Activated CD4-positive, CD25-positive, alpha-beta regulatory T cell (primary cell): Measurements from ENCODE around the gene ABCB11.
"Not testable (repeated sequence)": the region's sequence is repeated elsewhere in the genome, so short reads cannot be mapped to it uniquely, and the experiment has no call there.

Experiments used
- DNase-seq, 4 experiments: peaks; one replicate each; lab custom pipeline; 2025; lab: John Stamatoyannopoulos, UW

The ABCB11 gene

GRCh38 chr2:169031202-169031601 is at the start of gene ABCB11:
ABCB11 (minus strand) TSS chr2:169031324; CDS start chr2:169018125, 13,199 bp downstream.
- DNase-seq = no peak

DNA sequence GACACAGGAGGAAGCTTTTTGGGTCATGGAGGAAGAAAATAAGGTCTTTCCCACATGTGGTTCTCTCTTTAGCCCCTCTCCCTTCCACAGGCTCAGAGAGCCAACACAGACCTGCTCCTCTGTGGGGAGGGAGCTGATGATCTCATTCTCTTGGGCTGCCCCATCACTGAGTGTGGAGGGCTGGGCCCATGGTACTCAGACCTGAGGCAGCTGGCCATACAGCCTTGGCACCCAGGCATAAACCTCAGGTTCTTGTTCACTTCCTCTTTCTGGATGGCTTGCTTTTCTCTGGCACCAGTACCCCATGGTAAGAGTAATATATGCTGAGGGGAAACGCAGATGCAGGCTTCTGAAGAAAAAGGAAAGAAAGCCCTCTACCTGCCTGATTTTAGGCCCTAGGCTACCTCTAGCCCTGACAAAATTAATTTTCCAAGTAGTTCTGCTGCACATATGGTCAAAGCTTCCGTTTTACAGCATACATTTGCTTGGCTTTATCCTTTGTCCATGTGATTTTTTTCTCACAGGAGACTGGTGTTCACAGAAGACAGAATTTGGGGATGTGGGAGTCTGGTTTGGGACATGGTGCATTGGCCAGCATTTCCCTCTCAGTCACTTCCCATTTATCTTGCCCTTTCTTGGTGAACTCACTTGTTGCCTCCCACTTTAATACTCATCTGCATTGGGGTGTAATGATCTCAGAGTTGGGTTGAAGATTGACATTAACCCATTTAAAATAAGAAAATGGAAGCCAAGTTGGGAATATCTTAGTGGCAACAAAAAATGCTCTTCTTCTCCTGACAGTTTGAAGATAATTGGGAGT is 49.3 kb upstream of the ABCB11 start:
- DNase-seq = no peak

- no peak for DNase-seq
Measured at GRCh38 chr2:169077674-169078240, 46.6 kb upstream of the ABCB11 start.

GRCh38 chr2:169073963-169074751 is 43.0 kb upstream of the ABCB11 start:
- DNase-seq = no peak

DNA sequence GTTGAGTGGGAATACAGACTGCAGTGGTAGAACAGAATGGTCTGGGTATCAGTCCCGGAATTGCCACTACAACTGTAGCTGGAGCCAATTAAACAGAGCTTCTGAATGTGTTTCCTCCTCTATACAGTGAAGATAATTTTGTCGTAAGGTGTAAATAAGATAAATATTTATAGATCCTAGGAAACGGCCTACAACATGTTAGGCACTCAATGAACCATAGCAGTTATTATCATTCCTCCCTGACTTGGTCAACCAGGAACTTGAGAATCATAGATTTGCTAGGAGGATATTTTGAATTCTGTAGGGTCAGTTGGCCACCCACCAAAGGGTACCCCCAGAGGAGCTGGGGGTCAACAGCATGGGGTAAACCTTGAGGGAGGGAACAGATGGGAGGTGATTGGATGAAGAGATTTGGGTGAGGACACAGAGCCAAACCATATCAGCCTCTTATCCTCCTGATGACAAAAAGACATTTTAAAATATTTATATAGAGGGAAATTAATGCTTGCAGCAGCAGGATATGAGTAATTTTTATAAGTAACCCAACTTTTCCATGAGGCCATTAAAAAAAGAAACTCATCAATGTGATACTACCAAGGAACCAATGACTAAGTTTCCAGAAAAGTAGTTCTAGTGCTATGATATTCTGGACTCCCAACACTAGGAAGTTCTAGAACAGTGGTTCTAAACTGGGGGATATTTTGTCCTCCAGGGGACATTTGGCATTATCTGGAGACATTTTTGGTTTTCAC is 42.3 kb upstream of the ABCB11 start:
- no peak for DNase-seq

DNA sequence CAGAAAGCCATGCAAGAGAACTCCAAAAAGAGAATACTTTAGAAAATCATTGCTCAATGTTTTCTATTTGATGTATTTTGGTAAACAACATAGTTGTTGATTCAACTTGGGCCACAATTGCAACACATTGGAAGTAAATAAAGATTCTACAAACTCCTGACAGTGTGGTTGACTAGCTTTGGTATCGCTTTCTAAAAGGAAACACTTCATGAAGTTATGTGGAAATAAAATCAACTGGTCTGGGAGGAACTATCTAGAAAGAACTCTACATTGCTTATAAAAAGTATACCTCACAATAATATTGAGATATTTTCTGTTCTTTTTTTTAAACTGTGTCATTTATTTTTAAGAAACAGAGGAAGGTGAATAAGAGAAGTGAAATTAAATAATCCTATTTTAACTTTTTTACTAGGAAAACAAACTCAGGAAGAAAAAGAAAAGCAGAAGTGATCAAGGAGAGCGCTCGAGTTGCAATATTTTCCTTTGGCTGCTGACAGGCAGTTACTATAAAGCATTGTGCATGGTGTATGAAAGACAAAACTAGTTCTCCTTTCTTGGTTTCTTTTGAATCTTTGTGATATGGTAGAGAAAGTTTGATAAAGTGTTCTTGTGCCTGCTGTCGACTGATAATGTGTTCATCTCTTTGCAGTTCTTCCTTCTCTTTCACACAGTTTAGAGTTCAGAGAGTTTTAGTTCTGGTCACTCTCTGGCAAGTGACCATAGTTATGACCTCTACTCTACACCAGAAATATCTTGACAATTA is 41.2 kb upstream of the ABCB11 start:
- no peak for DNase-seq

GRCh38 chr2:169071455-169071854 is 40.3 kb upstream of the ABCB11 start:
- no peak for DNase-seq

DNA sequence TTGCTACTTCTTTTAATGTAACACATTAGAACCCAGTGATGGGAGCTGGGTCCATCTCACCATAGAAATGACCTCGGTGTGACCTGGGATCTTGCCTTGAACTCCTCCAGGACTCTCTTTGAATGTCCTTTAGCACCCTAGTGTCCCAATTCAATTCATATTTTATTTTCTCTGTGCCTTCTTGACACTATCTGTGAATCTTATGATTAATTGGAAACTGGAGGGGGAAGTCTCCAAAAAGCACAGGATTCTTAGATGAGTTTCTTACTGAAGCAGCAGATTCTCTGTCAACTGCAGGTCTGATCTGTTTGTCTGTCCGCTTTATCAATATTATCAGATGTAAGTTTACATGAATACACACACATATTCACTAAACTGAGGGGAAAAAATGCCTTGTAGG is 38.7 kb upstream of the ABCB11 start:
- no peak for DNase-seq

GRCh38 chr2:169069341-169069740 is 38.2 kb upstream of the ABCB11 start, which contains the start of gene DHRS9:
DHRS9 (plus strand) TSS chr2:169069563; CDS start chr2:169081582, 12,019 bp downstream.
- DNase-seq = no peak

DNA sequence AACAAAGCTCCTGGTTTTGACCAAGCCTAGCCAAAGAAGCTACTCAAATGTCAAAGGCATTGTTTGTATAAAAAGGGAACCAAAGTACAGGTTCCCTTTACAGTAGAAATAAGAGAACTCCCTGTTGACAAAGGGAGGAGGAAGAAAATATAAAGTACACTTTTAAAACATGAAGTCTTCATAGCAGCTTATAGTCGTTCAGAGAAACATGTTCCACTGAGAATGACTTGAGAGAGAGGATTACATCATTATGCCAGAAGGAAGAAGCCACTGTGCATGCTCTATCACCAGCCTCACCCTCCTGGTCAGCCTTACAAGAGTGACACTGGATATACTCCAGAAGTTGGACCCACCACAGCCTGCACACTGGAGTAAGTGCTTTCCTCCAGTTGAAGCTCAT is 35.8 kb upstream of the ABCB11 start:
- DNase-seq = no peak

DNA sequence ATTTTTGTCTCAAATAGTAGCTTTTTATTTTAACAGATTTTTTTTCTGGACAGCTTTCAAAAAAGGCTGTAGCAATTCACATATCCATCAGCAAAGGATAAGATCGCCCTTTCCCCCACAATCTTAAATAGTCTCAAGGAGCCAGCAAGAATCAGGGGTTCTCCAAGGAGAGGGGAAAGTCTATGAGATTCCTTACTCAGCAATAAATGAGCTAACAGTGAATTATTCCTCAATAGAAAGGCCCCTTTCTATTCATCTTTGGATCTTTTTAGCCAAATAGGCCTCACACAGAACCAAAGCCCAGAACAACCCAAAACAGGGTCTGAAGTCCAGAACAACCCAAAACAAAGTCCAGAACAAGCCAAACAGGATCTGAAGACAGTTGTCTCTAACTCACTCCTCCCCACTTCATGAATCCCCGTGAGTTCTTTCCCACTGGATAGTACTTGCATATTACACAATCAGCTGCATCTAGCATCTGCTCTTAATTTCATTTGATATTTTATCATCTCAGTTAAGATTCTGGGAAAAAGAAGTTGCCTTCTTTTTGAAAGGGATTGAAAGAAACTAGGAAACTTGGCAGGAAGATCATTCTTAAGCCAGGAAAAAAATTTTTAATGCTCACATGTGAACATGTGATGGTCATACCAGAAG is 34.9 kb upstream of the ABCB11 start:
- DNase-seq = no peak

DNA sequence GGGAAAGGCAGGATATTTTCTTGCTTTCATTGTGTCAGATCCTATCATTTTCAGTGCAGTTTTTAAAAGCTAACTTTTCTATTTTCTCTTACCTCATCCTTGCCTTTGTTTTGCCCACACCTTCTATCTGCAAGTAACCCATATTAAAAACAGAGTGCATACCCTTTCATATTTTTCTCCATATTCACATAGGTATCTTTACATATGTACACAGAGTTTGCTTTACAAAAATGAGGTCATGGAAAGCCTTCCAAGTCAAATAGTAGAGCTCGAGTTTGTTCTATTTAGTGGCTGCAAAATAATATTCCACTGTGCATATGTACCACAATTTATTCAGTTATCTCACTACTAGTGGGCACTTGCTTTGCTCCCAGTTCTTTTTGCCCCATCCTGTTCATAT is 34.3 kb upstream of the ABCB11 start:
- no peak for DNase-seq

DNA sequence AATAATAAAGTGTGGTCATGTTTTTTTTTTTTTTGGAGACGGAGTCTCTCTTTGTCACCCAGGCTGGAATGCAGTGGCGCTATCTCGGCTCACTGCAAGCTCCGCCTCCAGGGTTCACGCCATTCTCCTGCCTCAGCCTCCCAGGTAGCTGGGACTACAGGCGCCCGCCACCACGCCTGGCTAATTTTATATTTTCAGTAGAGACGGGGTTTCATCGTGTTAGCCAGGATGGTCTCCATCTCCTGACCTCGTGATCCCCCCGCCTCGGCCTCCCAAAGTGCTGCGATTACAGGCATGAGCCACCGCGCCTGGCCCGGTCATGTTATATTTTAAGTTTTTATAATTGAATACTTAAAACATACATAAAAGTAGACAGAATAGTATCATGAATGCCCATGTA is 33.1 kb upstream of the ABCB11 start:
- DNase-seq = not testable (repeated sequence)

DNA sequence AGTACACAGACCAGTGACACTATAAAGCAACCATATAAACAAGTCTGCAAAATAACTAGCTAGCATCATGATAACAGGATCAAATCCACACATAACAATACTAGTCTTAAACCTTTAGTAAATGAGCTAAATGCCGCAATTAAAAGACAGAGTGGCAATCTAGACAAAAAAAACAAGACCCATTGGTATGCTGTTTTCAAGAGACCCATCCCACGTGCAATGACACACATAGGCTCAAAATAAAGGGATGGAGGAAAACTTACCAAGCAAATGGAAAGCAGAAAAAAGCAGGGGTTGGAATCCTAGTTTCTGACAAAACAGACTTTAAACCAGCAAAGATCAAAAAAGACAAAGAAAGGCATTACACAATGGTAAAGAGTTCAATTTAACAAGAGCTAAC is 23.5 kb upstream of the ABCB11 start:
- not testable (repeated sequence) for DNase-seq

GRCh38 chr2:169050476-169051240 is 19.5 kb upstream of the ABCB11 start:
- no peak for DNase-seq

DNA sequence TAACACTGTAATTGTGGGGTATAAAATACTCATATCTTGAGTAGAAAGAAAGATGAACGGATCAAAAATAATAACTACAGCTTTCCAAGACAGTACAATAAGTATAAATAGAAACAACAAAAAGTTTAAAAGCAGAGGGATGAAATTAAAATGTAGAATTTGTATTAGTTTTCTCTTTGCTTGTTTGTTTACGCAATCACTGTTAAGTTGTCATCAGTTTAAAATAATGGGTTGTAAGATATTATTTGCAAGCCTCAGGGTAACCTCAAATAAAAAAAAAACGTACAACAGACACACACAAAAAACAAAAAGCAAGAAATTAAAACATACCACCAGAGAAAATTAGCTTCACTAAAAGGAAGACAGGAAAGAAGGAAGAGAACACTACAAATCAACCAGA is 18.0 kb upstream of the ABCB11 start:
- DNase-seq = no peak

GRCh38 chr2:169047256-169048250 is 16.4 kb upstream of the ABCB11 start:
- no peak for DNase-seq

DNA sequence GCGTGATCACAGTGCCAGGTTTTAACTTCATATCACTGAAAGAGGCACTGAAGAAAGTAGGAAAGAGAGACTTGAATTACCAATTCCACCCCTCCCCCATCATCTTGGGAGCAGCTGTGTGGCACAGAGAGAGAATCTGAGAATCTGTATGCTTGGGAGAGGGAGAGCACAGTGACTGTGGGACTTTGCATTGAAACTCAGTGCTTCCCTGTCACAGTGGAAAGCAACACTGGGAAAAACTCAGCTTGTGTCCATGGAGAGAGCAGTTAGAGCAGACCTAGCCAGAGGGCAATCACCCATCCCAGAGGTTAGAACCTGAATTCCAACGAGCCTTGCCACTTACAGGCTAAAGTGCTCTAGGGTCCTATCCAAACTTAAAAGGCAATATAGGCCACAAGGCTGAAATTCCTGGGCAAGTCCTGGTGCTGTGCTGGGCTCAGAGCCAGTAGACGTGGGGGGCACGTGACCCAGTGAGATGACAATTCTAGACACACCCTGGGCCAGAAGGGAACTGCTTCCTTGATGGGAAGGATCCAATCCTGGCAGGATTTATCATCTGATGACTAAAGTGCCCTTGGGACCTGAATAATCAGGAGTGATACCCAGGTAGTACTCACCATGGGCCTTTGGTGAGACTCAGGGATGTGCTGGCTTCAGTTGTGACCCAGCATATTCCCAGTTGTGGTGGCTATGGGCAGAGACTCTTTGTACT is 15.5 kb upstream of the ABCB11 start:
- no peak for DNase-seq
